Ectodermal cell (in vitro differentiated cells): Measurements from ENCODE around the gene ZNF302.
A peak's percentile ranks its signal among the peaks of the same experiment; 100 is the strongest.

Source experiments
- H3K27ac ChIP-seq: 2 replicates; pipeline ENCODE4 v1.7.0; 2013; ENCODE audit warnings: mild to moderate bottlenecking, low read depth, low read length; ENCODE audit not compliant: insufficient read depth, poor library complexity, severe bottlenecking
- H3K27me3 ChIP-seq: 2 replicates; pipeline ENCODE4 v1.7.0; 2013; ENCODE audit warnings: mild to moderate bottlenecking, low read length; ENCODE audit not compliant: insufficient read depth, control insufficient read depth, poor library complexity, severe bottlenecking
- H3K36me3 ChIP-seq: one replicate; pipeline ENCODE4 v1.7.0; 2013; ENCODE audit warnings: low read length; ENCODE audit not compliant: control insufficient read depth, insufficient read depth
- H3K4me1 ChIP-seq: one replicate; pipeline ENCODE4 v1.7.0; 2013; ENCODE audit warnings: low read length; ENCODE audit not compliant: control insufficient read depth, insufficient read depth
- H3K4me3 ChIP-seq: 2 replicates; pipeline ENCODE4 v1.7.0; 2013; ENCODE audit warnings: low read depth, low read length, control low read depth; ENCODE audit not compliant: insufficient read depth
- H3K9me3 ChIP-seq: 2 replicates; pipeline ENCODE4 v1.7.0; 2013; ENCODE audit warnings: mild to moderate bottlenecking, low read length, moderate library complexity; ENCODE audit not compliant: control insufficient read depth
- WGBS, 2 experiments: methylation state at CpG; one replicate each; pipeline ENCODE4 v1.1.7; 2013; ENCODE audit warnings: missing lambda C conversion rate in 2 of 2; 5-methylcytosine and 5-hydroxymethylcytosine counted together

ZNF302 gene

GRCh38 chr19:34722353-34722752, 44.9 kb downstream of the ZNF302 start:
- Histone ChIP-seq H3K36me3 (no peaks in the 10 kb centered on the region), H3K27ac (no peak overlapping the region), H3K27me3 (no peaks in the 10 kb centered on the region), H3K9me3 (no peaks in the 10 kb centered on the region), H3K4me3 (no peak overlapping the region), H3K4me1 (no peaks in the 10 kb centered on the region)
- 76 to 77% methylated on average over 11 of the region's 11 CpGs for WGBS, 2 experiments

DNA sequence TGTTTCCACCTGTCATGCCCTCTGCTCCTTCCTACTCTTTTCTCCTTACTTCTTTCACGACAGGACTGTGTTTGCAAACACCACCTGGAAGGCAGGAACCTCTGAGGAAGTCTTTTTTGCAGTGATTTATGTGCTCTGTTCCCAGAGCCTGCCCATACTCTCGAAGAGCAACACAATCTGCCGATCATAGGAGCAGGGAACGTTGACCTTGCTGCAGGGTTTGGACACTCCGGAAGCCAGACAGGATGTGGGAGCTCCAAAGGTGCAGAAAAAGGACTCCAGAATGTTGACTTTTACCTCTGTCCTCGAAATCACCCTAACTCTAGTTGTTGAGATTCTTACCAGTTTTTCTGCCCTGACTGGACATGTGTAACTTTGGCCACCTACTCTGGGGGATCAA, 47.9 kb downstream of the ZNF302 start:
- Histone ChIP-seq H3K4me1 (no peaks in the 10 kb centered on the region), H3K9me3 (no peaks in the 10 kb centered on the region), H3K36me3 (no peaks in the 10 kb centered on the region), H3K4me3 (no peak overlapping the region), H3K27ac (no peak overlapping the region), H3K27me3 (no peaks in the 10 kb centered on the region)
- WGBS, 2 experiments = 80 to 83% methylated on average over 6 of the region's 6 CpGs

DNA sequence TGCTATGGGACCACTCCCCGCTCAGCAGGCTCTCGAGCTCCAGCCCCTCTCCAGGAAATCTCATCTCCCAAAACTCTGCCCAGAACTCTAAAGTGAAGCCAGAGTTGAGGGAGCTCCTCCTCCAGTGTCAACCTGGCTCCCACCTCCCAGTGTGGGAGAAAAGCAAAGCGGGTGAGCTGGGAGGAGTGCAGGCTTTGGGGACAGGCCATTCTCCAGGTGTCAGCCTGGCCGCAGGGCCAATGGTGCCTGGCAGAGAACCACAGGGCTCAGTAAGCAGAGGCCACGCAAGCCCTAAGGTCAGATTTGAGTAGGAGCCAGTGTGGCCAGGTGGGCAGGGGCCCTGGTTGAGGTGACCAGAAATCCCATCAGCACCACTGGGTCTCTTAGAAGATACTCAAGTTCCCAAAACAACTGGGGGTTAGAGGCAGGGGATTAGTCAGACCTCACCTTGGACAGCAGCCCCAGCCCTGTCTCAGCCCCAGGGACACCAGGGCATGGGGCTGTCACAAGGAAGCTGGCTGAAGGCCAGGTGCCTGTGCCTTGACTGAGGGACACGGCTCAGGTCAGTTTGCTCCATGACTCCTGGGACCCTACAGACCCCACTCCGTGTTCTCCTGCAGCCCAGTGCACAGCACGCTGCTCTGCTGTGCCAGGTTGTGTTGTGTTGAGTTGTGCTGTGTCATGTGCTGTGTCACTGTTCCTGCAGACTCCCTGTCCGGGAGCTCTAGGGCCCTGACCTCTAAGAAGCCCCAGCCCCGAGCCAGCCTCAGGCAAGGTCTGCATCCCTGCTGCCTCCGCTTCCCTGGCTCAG, 53.7 kb downstream of the ZNF302 start:
- Histone ChIP-seq H3K9me3 (no peaks in the 10 kb centered on the region), H3K27ac (no peak overlapping the region), H3K4me3 (no peak overlapping the region), H3K4me1 (peaks cover 5% of the 10 kb centered on the region), H3K36me3 (no peaks in the 10 kb centered on the region), H3K27me3 (no peaks in the 10 kb centered on the region)
- WGBS, 2 experiments = 82 to 88% methylated on average over 10 to 11 of the region's 11 CpGs

- H3K36me3 ChIP-seq = no peaks in the 10 kb centered on the region
- H3K27ac ChIP-seq = no peak overlapping the region
- no peak overlapping the region for H3K4me3 ChIP-seq
- peaks cover 5% of the 10 kb centered on the region for H3K4me1 ChIP-seq
- H3K27me3 ChIP-seq = no peaks in the 10 kb centered on the region
- no peaks in the 10 kb centered on the region for H3K9me3 ChIP-seq
- 78 to 80% methylated on average over 7 of the region's 7 CpGs for WGBS, 2 experiments
Measured at GRCh38 chr19:34731964-34732363, 54.5 kb downstream of the ZNF302 start.

DNA sequence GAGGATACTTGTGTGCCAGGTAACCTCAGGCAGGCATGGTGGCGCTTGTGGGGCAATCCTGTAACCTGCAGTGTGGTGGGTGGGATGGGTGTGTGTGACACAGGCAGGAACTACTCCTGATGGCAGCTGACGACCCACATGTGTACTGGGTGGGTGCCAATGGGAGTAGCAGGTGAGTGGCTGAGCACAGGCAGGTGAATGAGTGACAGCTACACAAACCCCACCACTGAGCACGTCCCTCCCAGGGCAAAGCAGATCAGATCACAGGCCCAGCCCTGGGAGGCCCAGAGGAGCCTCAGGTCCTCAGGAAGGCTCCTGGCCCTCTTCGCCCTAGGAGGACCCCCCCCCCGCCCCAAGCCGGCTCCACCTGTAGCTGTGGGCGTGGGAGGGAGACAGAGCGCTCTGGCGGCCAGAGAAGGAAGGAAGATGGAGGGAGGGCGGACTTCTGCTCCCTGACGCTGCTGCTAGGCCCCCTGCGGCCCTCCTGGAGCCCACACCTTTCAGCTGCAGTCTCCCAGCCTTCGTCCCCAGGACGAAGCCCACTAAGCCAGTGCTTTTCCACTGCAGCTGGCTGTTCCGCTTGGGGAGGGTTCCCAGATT, 55.2 kb downstream of the ZNF302 start:
- no peaks in the 10 kb centered on the region for H3K36me3 ChIP-seq
- no peaks in the 10 kb centered on the region for H3K27me3 ChIP-seq
- H3K9me3 ChIP-seq = no peaks in the 10 kb centered on the region
- H3K27ac ChIP-seq = no peak overlapping the region
- H3K4me3 ChIP-seq = peak overlapping the region; percentile 58
- peaks cover 5% of the 10 kb centered on the region for H3K4me1 ChIP-seq
- 71 to 73% methylated on average over 15 of the region's 15 CpGs for WGBS, 2 experiments

- Histone ChIP-seq H3K4me1 (peaks cover 5% of the 10 kb centered on the region), H3K27ac (peak overlapping the region; percentile 97), H3K36me3 (no peaks in the 10 kb centered on the region), H3K27me3 (no peaks in the 10 kb centered on the region), H3K9me3 (no peaks in the 10 kb centered on the region), H3K4me3 (peak overlapping the region; percentile 58)
- WGBS, 2 experiments = 6% methylated on average over 13 of the region's 13 CpGs
Measured at GRCh38 chr19:34733266-34733745, 55.8 kb downstream of the ZNF302 start.

DNA sequence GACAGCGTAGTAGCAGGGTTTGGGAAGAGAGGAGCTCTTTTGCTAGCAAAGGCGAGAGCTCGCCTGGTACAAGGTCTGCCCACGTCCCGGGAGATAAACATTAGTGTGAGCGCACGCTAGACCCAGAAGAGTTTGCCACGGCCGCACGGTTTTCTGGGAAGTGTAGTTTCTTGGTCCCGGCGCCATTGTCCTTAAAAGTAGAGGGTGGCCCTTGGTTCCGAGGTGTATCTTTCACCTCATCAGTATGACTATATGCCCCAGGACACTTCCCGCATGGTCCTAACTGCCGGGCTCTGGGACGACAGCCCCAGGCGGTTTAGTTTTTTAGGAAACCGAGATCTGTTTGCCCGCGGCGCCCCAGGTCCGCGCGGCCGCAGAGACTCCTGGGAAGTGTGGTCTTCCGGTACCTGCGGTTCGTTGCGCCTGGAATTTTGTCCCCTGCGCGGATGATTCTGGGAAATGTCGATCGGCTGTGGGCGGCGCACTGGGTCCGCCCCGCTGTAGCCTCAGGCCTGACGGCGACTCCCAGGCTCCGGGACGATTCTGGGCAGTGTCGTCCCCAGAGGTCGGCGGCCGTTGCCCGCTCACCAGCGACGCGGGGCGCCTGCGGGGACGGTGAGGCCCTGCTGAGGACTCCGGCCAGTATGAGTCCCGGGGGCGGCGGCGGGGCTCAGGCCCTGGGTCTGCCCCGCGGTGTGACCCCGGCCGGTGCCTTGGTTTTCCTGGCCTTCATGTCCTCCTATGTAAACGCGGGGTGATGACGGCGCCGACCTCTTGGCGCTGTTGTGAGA, 56.5 kb downstream of the ZNF302 start, which contains the start of gene ZNF181:
Gene ZNF181, plus strand, starts transcription at position 498 of the 791 bp plus-strand sequence. CDS start 795 bp downstream, outside the sequence.
- H3K36me3 ChIP-seq = no peaks in the 10 kb centered on the region
- WGBS, 2 experiments = 0% methylated on average over 67 of the region's 67 CpGs
- H3K9me3 ChIP-seq = no peaks in the 10 kb centered on the region

DNA sequence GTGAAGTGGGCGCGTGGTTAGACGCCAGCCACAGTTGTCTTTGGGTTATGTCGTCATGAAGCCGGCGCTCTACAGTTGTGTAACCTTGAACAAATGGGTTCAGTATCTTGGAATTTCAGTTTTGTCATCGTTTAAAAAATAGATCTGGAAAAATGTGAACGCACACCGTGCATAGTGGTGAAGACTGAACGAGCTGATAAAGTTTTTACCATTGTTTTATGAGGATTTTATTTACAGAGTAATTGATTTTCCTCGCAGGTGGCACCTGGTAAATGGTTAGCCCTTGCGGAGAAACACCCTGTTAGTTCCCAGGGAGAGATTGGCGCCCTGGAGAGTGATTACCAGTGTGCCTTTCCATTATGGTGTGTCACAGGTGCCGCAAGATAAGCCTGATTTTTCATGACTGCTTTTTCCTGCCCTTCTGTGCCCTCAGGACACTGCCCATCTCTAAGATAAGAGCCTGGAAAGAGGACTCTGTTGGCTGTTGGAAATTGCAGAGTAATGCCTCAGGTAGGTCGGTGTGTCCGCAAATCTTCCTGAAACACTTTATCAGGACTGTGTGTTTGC, 57.1 kb downstream of the ZNF302 start:
- peaks cover 5% of the 10 kb centered on the region for H3K4me1 ChIP-seq
- no peaks in the 10 kb centered on the region for H3K9me3 ChIP-seq
- peak overlapping the region; percentile 97 for H3K27ac ChIP-seq
- peak overlapping the region; percentile 58 for H3K4me3 ChIP-seq
- no peaks in the 10 kb centered on the region for H3K27me3 ChIP-seq
- 28 to 29% methylated on average over 16 of the region's 16 CpGs for WGBS, 2 experiments
- H3K36me3 ChIP-seq = no peaks in the 10 kb centered on the region

More for the DNA sequence above, 56.5 kb downstream of the ZNF302 start, which contains the start of gene ZNF181:
- H3K27me3 ChIP-seq = no peaks in the 10 kb centered on the region
- peak within 1 kb of the TSS; percentile 97 for H3K27ac ChIP-seq
- H3K4me1 ChIP-seq = peaks cover 5% of the 10 kb centered on the region
- peak within 1 kb of the TSS; percentile 58 for H3K4me3 ChIP-seq
